ENCODE results near the gene KIAA0232.

Gene KIAA0232

GRCh38 chr4:6767386-6767747 is 15.2 kb upstream of the KIAA0232 start:
- TF ChIP-seq OSR1 (CRISPR knock-in tag; IDR thresholded peaks at IDR 0.05) (no peak), TSHZ2 (CRISPR knock-in tag; IDR thresholded peaks at IDR 0.05) (no peak), POU6F1 (CRISPR knock-in tag; IDR thresholded peaks at IDR 0.05; ENCODE audit: borderline replicate concordance, low read depth) (no peak), ARNTL (CRISPR knock-in tag; IDR thresholded peaks at IDR 0.05; ENCODE audit: borderline replicate concordance, low read depth) (no peak), PATZ1 (CRISPR knock-in tag; IDR thresholded peaks at IDR 0.05; ENCODE audit: borderline replicate concordance) (no peak), SNAI2 (CRISPR knock-in tag; IDR thresholded peaks at IDR 0.05) (no peak), ESRRG (CRISPR knock-in tag; IDR thresholded peaks at IDR 0.05) (no peak), TOX (CRISPR knock-in tag; IDR thresholded peaks at IDR 0.05; ENCODE audit: borderline replicate concordance) (no peak), ZFP30 (CRISPR knock-in tag; IDR thresholded peaks at IDR 0.05) (no peak), CSDC2 (CRISPR knock-in tag; IDR thresholded peaks at IDR 0.05) (no peak), ZNF565 (CRISPR knock-in tag; conservative IDR thresholded peaks at IDR 0.05; ENCODE audit: low read depth) (no peak), ZFP3 (CRISPR knock-in tag; IDR thresholded peaks at IDR 0.05) (no peak), RARB (CRISPR knock-in tag; IDR thresholded peaks at IDR 0.05) (no peak), CREB5 (CRISPR knock-in tag; IDR thresholded peaks at IDR 0.05; ENCODE audit: low read depth) (no peak), ZC3H10 (CRISPR knock-in tag; IDR thresholded peaks at IDR 0.05) (no peak), ZNF70 (CRISPR knock-in tag; IDR thresholded peaks at IDR 0.05) (no peak), ZNF8 (CRISPR knock-in tag; IDR thresholded peaks at IDR 0.05) (no peak), TCF4 (CRISPR knock-in tag; IDR thresholded peaks at IDR 0.05; ENCODE audit: borderline replicate concordance) (no peak), CSRNP3 (CRISPR knock-in tag; IDR thresholded peaks at IDR 0.05) (no peak), GLIS3 (CRISPR knock-in tag; IDR thresholded peaks at IDR 0.05) (no peak)

GRCh38 chr4:6767748-6768538 is 14.6 kb upstream of the KIAA0232 start:
- TF ChIP-seq ZFP3 (CRISPR knock-in tag; IDR thresholded peaks at IDR 0.05) (no peak), CSDC2 (CRISPR knock-in tag; IDR thresholded peaks at IDR 0.05) (no peak), ISL1 (CRISPR knock-in tag; IDR thresholded peaks at IDR 0.05) (no peak), TOX (CRISPR knock-in tag; IDR thresholded peaks at IDR 0.05; ENCODE audit: borderline replicate concordance) (no peak), RARB (CRISPR knock-in tag; IDR thresholded peaks at IDR 0.05) (no peak), ZNF70 (CRISPR knock-in tag; IDR thresholded peaks at IDR 0.05) (no peak), POU6F1 (CRISPR knock-in tag; IDR thresholded peaks at IDR 0.05; ENCODE audit: borderline replicate concordance, low read depth) (no peak), ZC3H10 (CRISPR knock-in tag; IDR thresholded peaks at IDR 0.05) (no peak)
- no peak for ATAC-seq

More at GRCh38 chr4:6767386-6767747, 15.2 kb upstream of the KIAA0232 start:
- no peak for ATAC-seq

Data from SK-N-SH treated with all-trans-retinoic acid at 6 μM for 48 hours (cell line).